Neural crest cell (in vitro differentiated cells): Measurements from ENCODE around the gene PIBF1. TPM values are rescaled to one million over a fixed set of nuclear protein-coding genes. Genes with fewer than 3 reads are reported as not detected.

ENCODE experiments used
- DNase-seq: peaks from one replicate; pipeline ENCODE4 v3.0.0; 2021; ENCODE audit warnings: low read depth, mixed read lengths, low spot score
- H3K27ac Mint-ChIP-seq: one replicate; pipeline ENCODE4 v1.8.0; 2021; ENCODE audit warnings: mild to moderate bottlenecking, mixed read lengths; ENCODE audit not compliant: unreplicated experiment
- H3K27me3 Mint-ChIP-seq: 2 replicates; pipeline ENCODE4 v1.8.0; 2021; ENCODE audit warnings: low read depth, mild to moderate bottlenecking, mixed read lengths
- H3K36me3 Mint-ChIP-seq: 2 replicates; pipeline ENCODE4 v1.8.0; 2021; ENCODE audit warnings: low read depth, mild to moderate bottlenecking, mixed read lengths
- H3K4me1 Mint-ChIP-seq: 2 replicates; pipeline ENCODE4 v1.8.0; 2021; ENCODE audit warnings: mixed read lengths
- H3K4me3 Mint-ChIP-seq: one replicate; pipeline ENCODE4 v1.8.0; 2021; ENCODE audit warnings: mild to moderate bottlenecking, mixed read lengths
- H3K9me3 Mint-ChIP-seq: 2 replicates; pipeline ENCODE4 v1.8.0; 2021; ENCODE audit warnings: mixed read lengths
- total RNA-seq: library from RNA; stranded (reverse); gene quantifications from 2 replicates; pipeline ENCODE4 v1.2.1, GENCODE V29; 2021
- TF ChIP-seq, protein P1 (sequence below): fragments of 200-600 bp; sonication (generic); conservative IDR thresholded peaks from 2 replicates; pipeline ENCODE4 v1.5.0; 2021; ENCODE audit warnings: antibody characterized with exemption, mild to moderate bottlenecking

The PIBF1 gene
- total RNA-seq, 1 donor from 2014 or later, result 21.5 TPM

DNA sequence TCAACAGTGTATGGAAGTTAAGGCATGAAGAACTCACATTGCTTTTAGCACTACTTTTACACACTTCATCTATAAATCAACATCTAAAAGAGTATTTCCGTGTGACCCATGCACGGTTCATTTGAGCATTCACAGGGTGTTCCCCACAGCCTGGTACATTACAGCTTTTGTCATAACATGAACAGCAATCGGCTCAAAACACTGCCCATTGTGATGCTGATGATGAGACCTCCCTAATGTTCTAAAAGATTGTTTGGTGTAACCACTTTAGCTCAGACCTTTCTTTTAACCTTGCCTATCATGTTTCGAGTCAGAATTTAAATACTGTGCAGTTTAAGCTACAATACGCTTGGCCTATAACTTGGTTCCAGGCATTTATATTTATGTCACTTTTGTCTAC is 272.8 kb downstream of the PIBF1 start:
- Mint-ChIP-seq H3K27ac (no peak overlapping the region), H3K27me3 (peaks cover 44% of the 10 kb centered on the region), H3K4me1 (peaks cover 14% of the 10 kb centered on the region), H3K36me3 (no peaks in the 10 kb centered on the region), H3K9me3 (no peaks in the 10 kb centered on the region), H3K4me3 (no peak overlapping the region)
- TF ChIP-seq, protein P1, sequence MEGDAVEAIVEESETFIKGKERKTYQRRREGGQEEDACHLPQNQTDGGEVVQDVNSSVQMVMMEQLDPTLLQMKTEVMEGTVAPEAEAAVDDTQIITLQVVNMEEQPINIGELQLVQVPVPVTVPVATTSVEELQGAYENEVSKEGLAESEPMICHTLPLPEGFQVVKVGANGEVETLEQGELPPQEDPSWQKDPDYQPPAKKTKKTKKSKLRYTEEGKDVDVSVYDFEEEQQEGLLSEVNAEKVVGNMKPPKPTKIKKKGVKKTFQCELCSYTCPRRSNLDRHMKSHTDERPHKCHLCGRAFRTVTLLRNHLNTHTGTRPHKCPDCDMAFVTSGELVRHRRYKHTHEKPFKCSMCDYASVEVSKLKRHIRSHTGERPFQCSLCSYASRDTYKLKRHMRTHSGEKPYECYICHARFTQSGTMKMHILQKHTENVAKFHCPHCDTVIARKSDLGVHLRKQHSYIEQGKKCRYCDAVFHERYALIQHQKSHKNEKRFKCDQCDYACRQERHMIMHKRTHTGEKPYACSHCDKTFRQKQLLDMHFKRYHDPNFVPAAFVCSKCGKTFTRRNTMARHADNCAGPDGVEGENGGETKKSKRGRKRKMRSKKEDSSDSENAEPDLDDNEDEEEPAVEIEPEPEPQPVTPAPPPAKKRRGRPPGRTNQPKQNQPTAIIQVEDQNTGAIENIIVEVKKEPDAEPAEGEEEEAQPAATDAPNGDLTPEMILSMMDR, result no peak
- DNase-seq, result no peak

DNA sequence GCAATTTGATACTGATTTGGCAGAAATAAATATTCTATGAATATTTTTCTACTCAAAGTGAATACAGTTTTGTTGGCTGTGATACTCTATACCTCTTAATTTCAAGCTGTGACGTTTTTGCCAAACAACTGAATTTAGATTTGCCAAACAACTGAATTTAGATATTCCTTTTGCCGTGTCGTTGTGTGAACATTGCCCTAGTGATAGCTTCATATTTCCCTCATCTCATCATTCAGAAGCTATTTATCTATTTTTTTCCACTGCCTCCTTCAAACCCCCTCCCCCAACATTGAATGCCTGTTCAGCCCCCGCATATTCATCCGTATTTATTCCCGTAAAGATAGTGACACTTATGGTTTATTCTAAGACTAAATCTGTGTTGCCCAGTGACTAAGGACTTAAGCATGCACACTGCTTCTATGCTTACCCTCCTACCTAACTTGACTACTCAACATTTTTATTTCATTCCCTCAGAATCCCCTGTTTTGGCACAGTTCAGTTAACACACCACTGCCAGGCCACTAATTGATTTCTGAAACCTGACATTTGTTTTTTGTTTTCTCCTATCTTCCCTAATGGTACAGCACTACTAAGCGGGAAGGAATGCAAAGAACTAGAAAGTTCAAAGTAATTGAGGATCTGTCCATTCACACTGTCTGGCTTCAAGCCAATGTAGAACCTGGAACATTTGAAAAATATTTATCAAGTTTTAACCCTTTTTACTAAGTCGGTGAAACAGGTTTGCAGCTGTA is 274.1 kb downstream of the PIBF1 start:
- no peak overlapping the region for H3K27ac Mint-ChIP-seq
- no peaks in the 10 kb centered on the region for H3K36me3 Mint-ChIP-seq
- H3K4me1 Mint-ChIP-seq, result peaks cover 25% of the 10 kb centered on the region
- no peaks in the 10 kb centered on the region for H3K9me3 Mint-ChIP-seq
- no peak overlapping the region for H3K4me3 Mint-ChIP-seq
- DNase-seq, result no peak
- peaks cover 57% of the 10 kb centered on the region for H3K27me3 Mint-ChIP-seq
- TF ChIP-seq, protein P1, result no peak

DNA sequence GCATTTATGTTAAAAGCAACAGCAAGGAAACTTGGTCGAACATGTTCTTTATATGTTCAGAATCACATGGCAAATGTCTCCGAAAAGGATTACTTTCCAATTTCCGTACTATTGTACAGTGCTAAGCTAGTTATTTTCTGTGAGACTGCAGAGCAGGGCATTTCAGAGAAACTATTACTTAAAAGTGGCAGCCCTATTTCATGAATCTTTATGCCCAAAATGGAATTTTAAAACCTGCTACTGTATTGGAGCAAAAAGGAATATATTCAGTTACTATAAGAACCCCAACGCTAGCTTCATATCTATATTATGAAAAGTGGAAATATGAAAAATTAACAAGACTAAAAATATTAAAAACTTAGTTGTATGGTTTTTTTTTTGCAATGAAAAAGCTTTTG is 274.6 kb downstream of the PIBF1 start:
- Mint-ChIP-seq H3K36me3 (no peaks in the 10 kb centered on the region), H3K4me3 (no peak overlapping the region), H3K27ac (no peak overlapping the region), H3K4me1 (peaks cover 25% of the 10 kb centered on the region), H3K27me3 (peaks cover 62% of the 10 kb centered on the region), H3K9me3 (no peaks in the 10 kb centered on the region)
- TF ChIP-seq, protein P1, result no peak
- no peak for DNase-seq

DNA sequence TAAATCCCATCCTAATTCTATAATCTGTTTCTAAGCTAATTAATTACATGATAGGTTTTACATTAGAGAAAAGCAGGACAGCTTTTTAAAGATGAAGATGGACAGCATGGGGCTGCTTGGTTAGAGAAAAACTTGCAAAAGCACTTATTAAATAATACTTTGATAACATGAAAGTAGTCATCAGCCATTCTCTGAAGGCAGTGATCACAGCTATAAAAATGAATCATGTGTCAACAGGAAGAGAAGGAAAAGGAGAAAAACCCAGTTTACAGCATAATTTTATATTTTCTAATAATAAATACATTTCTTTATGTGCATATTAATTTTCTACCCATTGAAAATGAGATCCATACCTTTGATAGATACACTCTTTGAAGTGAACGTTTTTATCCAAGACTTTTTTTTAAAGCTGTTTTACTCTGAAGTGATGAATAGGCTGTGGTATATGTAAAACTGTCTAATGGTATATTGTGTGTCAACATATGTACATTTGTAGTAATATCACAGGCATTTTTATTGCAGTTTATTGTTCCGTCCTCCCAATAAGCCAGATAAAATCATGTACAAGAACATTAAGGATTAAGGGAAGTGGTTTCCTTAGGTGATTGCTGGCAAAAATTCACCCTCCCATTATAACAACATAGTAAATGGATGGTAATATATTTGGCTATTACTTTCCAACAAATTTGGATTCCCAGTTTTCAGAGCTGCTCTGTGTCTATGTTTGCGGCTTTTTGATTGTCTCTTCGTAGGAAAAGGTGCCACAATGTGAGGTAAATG is 275.5 kb downstream of the PIBF1 start:
- Mint-ChIP-seq H3K36me3 (no peaks in the 10 kb centered on the region), H3K4me3 (peak overlapping the region; percentile 91), H3K4me1 (peaks cover 25% of the 10 kb centered on the region), H3K27me3 (peaks cover 72% of the 10 kb centered on the region), H3K9me3 (no peaks in the 10 kb centered on the region), H3K27ac (no peak overlapping the region)
- DNase-seq, result no peak
- TF ChIP-seq, protein P1, result no peak

DNA sequence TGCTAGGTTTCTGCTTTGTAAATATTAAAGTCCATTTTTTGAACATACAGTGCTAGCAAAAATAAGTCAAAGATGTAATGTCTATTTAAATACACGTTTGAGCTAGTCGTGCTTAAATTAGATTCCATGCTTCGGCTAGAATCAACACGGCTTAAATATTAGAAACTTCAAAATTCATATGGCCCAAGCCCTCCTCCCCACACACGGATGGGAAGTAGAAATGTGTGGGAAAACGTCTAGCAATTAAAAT is 276.1 kb downstream of the PIBF1 start:
- H3K4me1 Mint-ChIP-seq, result peaks cover 25% of the 10 kb centered on the region
- H3K36me3 Mint-ChIP-seq, result no peaks in the 10 kb centered on the region
- H3K27ac Mint-ChIP-seq, result no peak overlapping the region
- H3K4me3 Mint-ChIP-seq, result peak overlapping the region; percentile 91
- H3K9me3 Mint-ChIP-seq, result no peaks in the 10 kb centered on the region
- DNase-seq, result no peak
- H3K27me3 Mint-ChIP-seq, result peaks cover 77% of the 10 kb centered on the region
- TF ChIP-seq, protein P1, result no peak
